Measurements from ENCODE around the gene ZNF592. TPM values are rescaled to one million over a fixed set of nuclear protein-coding genes. Genes with fewer than 3 reads are reported as not detected.

The ZNF592 gene
- total RNA-seq, 1 donor from 2014 or later = 29.1 TPM

DNA sequence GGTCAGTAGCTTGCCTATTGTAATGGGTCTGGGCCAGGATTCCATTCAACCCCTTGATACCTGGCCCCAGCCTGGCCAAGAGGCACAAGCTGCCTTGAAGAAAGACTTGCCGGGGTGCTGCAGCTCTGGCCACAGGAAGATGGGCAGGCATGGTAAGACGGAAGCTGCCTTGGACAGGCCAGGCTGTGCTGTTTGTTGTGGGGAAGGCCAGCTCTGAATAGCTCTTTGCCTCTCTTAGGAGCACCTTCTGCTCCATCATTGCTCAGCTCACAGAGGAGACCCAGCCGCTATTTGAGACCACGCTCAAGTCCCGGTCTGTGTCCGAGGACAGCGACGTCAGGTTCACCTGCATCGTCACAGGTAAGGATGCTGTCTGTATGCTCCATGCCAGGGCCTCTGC is 78.9 kb downstream of the ZNF592 start:
- peaks cover 40% of the 10 kb centered on the region for H3K4me1 Mint-ChIP-seq (ENCODE audit: unreplicated experiment)
- peaks cover 7% of the 10 kb centered on the region for H3K27me3 Mint-ChIP-seq (ENCODE audit: unreplicated experiment)
- no peaks in the 10 kb centered on the region for H3K9me3 Mint-ChIP-seq (ENCODE audit: unreplicated experiment)
- no peak overlapping the region for H3K27ac Mint-ChIP-seq (ENCODE audit: unreplicated experiment)
- peaks cover 14% of the 10 kb centered on the region for H3K36me3 Mint-ChIP-seq (ENCODE audit: low read depth, unreplicated experiment)
- H3K4me3 Mint-ChIP-seq (ENCODE audit: unreplicated experiment) = no peak overlapping the region
- TF ChIP-seq, protein P1, sequence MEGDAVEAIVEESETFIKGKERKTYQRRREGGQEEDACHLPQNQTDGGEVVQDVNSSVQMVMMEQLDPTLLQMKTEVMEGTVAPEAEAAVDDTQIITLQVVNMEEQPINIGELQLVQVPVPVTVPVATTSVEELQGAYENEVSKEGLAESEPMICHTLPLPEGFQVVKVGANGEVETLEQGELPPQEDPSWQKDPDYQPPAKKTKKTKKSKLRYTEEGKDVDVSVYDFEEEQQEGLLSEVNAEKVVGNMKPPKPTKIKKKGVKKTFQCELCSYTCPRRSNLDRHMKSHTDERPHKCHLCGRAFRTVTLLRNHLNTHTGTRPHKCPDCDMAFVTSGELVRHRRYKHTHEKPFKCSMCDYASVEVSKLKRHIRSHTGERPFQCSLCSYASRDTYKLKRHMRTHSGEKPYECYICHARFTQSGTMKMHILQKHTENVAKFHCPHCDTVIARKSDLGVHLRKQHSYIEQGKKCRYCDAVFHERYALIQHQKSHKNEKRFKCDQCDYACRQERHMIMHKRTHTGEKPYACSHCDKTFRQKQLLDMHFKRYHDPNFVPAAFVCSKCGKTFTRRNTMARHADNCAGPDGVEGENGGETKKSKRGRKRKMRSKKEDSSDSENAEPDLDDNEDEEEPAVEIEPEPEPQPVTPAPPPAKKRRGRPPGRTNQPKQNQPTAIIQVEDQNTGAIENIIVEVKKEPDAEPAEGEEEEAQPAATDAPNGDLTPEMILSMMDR (IDR thresholded peaks at IDR 0.05; ENCODE audit: unreplicated experiment) = no peak
- no peak for DNase-seq (ENCODE audit: low spot score)

GRCh38 chr15:84828086-84828908 is 79.9 kb downstream of the ZNF592 start:
- H3K27ac Mint-ChIP-seq (ENCODE audit: unreplicated experiment) = no peak overlapping the region
- no peak overlapping the region for H3K4me3 Mint-ChIP-seq (ENCODE audit: unreplicated experiment)
- DNase-seq (ENCODE audit: low spot score) = no peak
- peaks cover 23% of the 10 kb centered on the region for H3K36me3 Mint-ChIP-seq (ENCODE audit: low read depth, unreplicated experiment)
- H3K9me3 Mint-ChIP-seq (ENCODE audit: unreplicated experiment) = no peaks in the 10 kb centered on the region
- peaks cover 39% of the 10 kb centered on the region for H3K4me1 Mint-ChIP-seq (ENCODE audit: unreplicated experiment)
- TF ChIP-seq, protein P1 (IDR thresholded peaks at IDR 0.05; ENCODE audit: unreplicated experiment) = no peak
- peaks cover 6% of the 10 kb centered on the region for H3K27me3 Mint-ChIP-seq (ENCODE audit: unreplicated experiment)

GRCh38 chr15:84829428-84829827 is 81.0 kb downstream of the ZNF592 start:
- no peak overlapping the region for H3K4me3 Mint-ChIP-seq (ENCODE audit: unreplicated experiment)
- peaks cover 36% of the 10 kb centered on the region for H3K4me1 Mint-ChIP-seq (ENCODE audit: unreplicated experiment)
- peaks cover 25% of the 10 kb centered on the region for H3K36me3 Mint-ChIP-seq (ENCODE audit: low read depth, unreplicated experiment)
- TF ChIP-seq, protein P1 (IDR thresholded peaks at IDR 0.05; ENCODE audit: unreplicated experiment) = no peak
- H3K27me3 Mint-ChIP-seq (ENCODE audit: unreplicated experiment) = no peaks in the 10 kb centered on the region
- no peak overlapping the region for H3K27ac Mint-ChIP-seq (ENCODE audit: unreplicated experiment)
- no peak for DNase-seq (ENCODE audit: low spot score)
- no peaks in the 10 kb centered on the region for H3K9me3 Mint-ChIP-seq (ENCODE audit: unreplicated experiment)

DNA sequence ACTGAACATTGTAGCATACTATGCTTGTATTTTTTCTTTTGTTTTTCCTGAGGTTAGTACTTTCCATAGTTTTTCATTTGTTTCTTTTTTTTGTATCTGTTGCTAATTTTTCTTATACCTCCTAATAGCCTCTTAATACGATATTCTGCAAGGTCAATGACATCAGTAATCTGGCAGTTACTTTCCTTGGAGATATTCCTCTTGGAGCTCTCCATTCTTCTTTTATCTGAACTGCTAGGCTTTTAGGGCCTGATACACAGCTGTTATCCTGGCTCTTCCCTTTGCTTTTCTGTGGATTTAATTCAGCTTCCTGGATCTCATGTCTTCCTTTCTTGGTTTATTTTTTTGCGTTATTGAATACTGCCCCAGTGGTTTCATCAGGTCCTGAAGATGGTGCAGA is 81.6 kb downstream of the ZNF592 start:
- Mint-ChIP-seq H3K36me3 (ENCODE audit: low read depth, unreplicated experiment) (peaks cover 25% of the 10 kb centered on the region), H3K4me3 (ENCODE audit: unreplicated experiment) (peak overlapping the region; percentile 5), H3K27me3 (ENCODE audit: unreplicated experiment) (no peaks in the 10 kb centered on the region), H3K9me3 (ENCODE audit: unreplicated experiment) (no peaks in the 10 kb centered on the region), H3K27ac (ENCODE audit: unreplicated experiment) (no peak overlapping the region), H3K4me1 (ENCODE audit: unreplicated experiment) (peaks cover 36% of the 10 kb centered on the region)
- DNase-seq (ENCODE audit: low spot score) = no peak
- TF ChIP-seq, protein P1 (IDR thresholded peaks at IDR 0.05; ENCODE audit: unreplicated experiment) = no peak

- Mint-ChIP-seq H3K9me3 (ENCODE audit: unreplicated experiment) (no peaks in the 10 kb centered on the region), H3K36me3 (ENCODE audit: low read depth, unreplicated experiment) (peaks cover 25% of the 10 kb centered on the region), H3K4me3 (ENCODE audit: unreplicated experiment) (peak overlapping the region; percentile 67), H3K27ac (ENCODE audit: unreplicated experiment) (peak overlapping the region; percentile 34), H3K4me1 (ENCODE audit: unreplicated experiment) (peaks cover 43% of the 10 kb centered on the region), H3K27me3 (ENCODE audit: unreplicated experiment) (peaks cover 3% of the 10 kb centered on the region)
- DNase-seq (ENCODE audit: low spot score) = no peak
- TF ChIP-seq, protein P1 (IDR thresholded peaks at IDR 0.05; ENCODE audit: unreplicated experiment) = no peak
Measured at GRCh38 chr15:84831028-84831427, 82.6 kb downstream of the ZNF592 start.

Data from endothelial cell (in vitro differentiated cells).